ENCODE measurements around the gene PICK1.

The PICK1 gene

DNA sequence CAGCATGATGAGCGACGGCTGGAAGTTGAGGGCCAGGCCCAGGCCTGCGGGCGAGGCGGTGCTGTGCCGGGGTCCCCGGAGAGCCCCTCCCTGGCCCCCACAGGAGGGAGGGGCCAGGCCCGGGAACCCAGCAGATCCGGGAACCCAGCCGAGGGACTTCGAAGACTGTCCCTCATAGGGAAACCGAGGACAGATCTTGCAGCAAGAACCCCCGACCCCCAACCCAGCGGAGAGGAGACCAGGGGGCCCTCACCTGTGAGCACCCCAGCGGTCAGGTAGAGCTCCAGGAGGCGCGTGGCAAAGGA lies 24.4 kb downstream of the PICK1 start:
- H3K4me1 ChIP-seq (ENCODE audit: control insufficient read depth in 1 of 2, insufficient read depth in 1 of 2, low read depth in 1 of 2, low read length in 1 of 2): peaks cover 8% of the 10 kb centered on the region in 2 experiments
- H3K27me3 ChIP-seq: peaks cover 57% of the 10 kb centered on the region
- H3K9me3 ChIP-seq: no peaks in the 10 kb centered on the region
- no peak overlapping the region for H3K4me3 ChIP-seq (ENCODE audit: low read depth in 1 of 2, low read length in 1 of 2)
- TF ChIP-seq, protein P1, sequence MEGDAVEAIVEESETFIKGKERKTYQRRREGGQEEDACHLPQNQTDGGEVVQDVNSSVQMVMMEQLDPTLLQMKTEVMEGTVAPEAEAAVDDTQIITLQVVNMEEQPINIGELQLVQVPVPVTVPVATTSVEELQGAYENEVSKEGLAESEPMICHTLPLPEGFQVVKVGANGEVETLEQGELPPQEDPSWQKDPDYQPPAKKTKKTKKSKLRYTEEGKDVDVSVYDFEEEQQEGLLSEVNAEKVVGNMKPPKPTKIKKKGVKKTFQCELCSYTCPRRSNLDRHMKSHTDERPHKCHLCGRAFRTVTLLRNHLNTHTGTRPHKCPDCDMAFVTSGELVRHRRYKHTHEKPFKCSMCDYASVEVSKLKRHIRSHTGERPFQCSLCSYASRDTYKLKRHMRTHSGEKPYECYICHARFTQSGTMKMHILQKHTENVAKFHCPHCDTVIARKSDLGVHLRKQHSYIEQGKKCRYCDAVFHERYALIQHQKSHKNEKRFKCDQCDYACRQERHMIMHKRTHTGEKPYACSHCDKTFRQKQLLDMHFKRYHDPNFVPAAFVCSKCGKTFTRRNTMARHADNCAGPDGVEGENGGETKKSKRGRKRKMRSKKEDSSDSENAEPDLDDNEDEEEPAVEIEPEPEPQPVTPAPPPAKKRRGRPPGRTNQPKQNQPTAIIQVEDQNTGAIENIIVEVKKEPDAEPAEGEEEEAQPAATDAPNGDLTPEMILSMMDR (IDR thresholded peaks at IDR 0.05): no peak
- H3K36me3 ChIP-seq: peaks cover 5% of the 10 kb centered on the region
- no peak overlapping the region for H3K27ac ChIP-seq

GRCh38 chr22:38081941-38082828 lies 25.0 kb downstream of the PICK1 start:
- H3K36me3 ChIP-seq: peaks cover 5% of the 10 kb centered on the region
- TF ChIP-seq, protein P1 (IDR thresholded peaks at IDR 0.05): no peak
- peaks cover 8% of the 10 kb centered on the region in 2 experiments for H3K4me1 ChIP-seq (ENCODE audit: control insufficient read depth in 1 of 2, insufficient read depth in 1 of 2, low read depth in 1 of 2, low read length in 1 of 2)
- peaks cover 58% of the 10 kb centered on the region for H3K27me3 ChIP-seq
- H3K4me3 ChIP-seq (ENCODE audit: low read depth in 1 of 2, low read length in 1 of 2): no peak overlapping the region
- H3K27ac ChIP-seq: no peak overlapping the region
- no peaks in the 10 kb centered on the region for H3K9me3 ChIP-seq

DNA sequence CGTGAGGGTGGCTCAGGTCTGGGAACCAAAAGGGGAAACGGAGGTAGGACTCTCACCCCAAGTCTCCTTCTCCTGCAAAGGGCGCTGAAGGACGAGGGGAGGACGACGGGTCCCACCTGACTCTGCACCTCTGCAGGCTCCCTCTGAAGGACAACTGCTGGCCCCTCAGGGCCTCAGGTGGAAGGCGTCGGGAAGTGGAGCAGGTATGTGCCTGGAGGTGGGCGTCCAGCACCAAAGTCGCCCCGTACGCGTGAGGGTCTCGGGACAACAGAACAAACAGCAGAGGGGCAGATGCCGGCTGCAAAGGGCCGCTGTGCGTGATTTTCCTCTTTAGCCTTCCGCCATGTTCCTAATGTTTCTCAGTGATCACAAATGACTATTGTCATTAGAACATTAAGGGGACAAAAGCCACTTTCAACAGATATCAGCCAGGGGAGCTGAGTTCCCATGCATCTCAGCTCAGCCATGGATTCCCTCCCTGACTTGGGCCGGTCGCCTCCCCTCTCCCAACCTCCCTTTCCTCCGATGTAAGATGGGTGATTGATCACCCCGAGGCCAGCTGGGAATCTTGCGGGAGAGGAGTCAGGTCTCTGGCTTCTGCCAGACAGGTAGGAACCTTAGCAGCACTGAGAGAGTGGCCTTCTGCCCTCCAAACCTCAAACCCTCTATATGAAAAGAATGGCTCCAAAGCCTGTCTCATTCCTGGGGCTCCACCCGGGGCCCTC lies 25.9 kb downstream of the PICK1 start:
- Histone ChIP-seq H3K4me3 (ENCODE audit: low read depth in 1 of 2, low read length in 1 of 2) (no peak overlapping the region), H3K9me3 (no peaks in the 10 kb centered on the region), H3K27me3 (peaks cover 67% of the 10 kb centered on the region), H3K27ac (no peak overlapping the region), H3K4me1 (ENCODE audit: control insufficient read depth in 1 of 2, insufficient read depth in 1 of 2, low read depth in 1 of 2, low read length in 1 of 2) (peaks cover 8% of the 10 kb centered on the region in 2 experiments), H3K36me3 (peaks cover 5% of the 10 kb centered on the region)
- TF ChIP-seq, protein P1 (IDR thresholded peaks at IDR 0.05): no peak

DNA sequence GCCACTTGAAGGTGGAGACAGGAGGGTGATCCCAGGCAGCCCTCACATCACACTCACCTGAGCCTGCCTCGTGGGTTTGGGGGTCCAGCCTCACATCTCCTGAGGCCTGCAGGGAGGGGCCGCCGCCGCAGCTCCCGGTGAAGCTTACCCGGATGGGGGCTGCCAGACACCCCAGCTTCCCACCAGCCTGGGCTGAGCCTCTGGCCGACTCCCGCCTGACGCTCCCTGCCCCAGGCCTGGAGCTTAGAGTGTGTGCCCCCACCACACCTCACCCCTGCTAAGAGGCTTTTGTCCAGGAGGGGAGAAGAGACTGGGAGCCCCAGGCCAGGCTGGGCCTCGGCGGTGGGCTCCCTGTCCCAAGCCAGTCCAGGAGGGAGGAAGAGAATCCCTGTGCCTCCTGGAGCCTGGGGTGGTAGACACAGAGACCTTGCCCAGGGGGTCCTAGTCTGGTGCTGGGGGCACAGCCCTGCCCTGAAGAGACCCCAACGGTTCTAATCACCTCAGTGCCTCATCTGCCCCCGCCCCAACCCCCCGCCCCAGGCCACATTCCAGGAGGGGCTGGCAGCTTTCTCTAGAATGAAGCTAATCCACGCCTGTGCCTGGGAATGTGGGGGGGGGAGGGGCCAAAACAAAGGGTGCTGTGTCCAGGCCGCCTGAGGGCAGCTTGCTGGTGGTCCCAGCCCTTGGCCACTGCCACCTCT lies 26.9 kb downstream of the PICK1 start, which contains the start of gene SLC16A8:
Gene SLC16A8 (minus strand): TSS at position 254 of the 701 bp plus-strand sequence. CDS start 1,311 bp downstream, outside the sequence.
- Histone ChIP-seq H3K36me3 (peaks cover 5% of the 10 kb centered on the region), H3K27me3 (peaks cover 77% of the 10 kb centered on the region), H3K4me1 (ENCODE audit: control insufficient read depth in 1 of 2, insufficient read depth in 1 of 2, low read depth in 1 of 2, low read length in 1 of 2) (peaks cover 8% of the 10 kb centered on the region in 2 experiments), H3K9me3 (no peaks in the 10 kb centered on the region), H3K27ac (no peak within 1 kb of the TSS), H3K4me3 (ENCODE audit: low read depth in 1 of 2, low read length in 1 of 2) (no peak within 1 kb of the TSS)
- TF ChIP-seq, protein P1 (IDR thresholded peaks at IDR 0.05): no peak

GRCh38 chr22:38085056-38085455 lies 27.9 kb downstream of the PICK1 start:
- Histone ChIP-seq H3K36me3 (no peaks in the 10 kb centered on the region), H3K9me3 (no peaks in the 10 kb centered on the region), H3K27me3 (peaks cover 78% of the 10 kb centered on the region), H3K4me1 (ENCODE audit: control insufficient read depth in 1 of 2, insufficient read depth in 1 of 2, low read depth in 1 of 2, low read length in 1 of 2) (peaks cover 8% of the 10 kb centered on the region in 2 experiments), H3K4me3 (ENCODE audit: low read depth in 1 of 2, low read length in 1 of 2) (no peak overlapping the region), H3K27ac (no peak overlapping the region)
- TF ChIP-seq, protein P1 (IDR thresholded peaks at IDR 0.05): no peak

Measured in neutrophil (primary cell).